GM10248 (cell line): Measurements from ENCODE around the gene SEMA3A.

Experiments used
- CTCF ChIA-PET: fragments of 300-600 bp; sonication (Branson Sonifier 250); formaldehyde crosslinking; extraction: SDS; loops from one replicate; lab custom pipeline; 2021; ENCODE audit warnings: antibody characterized with exemption; lab: Yijun Ruan, JAX
- POLR2A ChIA-PET: fragments of 350-650 bp; sonication (Branson Sonifier 250); formaldehyde crosslinking; extraction: SDS; loops from one replicate; lab custom pipeline; 2020; ENCODE audit warnings: antibody characterized with exemption; lab: Yijun Ruan, JAX
- DNase-seq: peaks from one replicate; pipeline ENCODE4 v3.0.0; 2012; ENCODE audit errors: extremely low spot score
- CTCF ChIP-seq: IDR thresholded peaks from 2 replicates; pipeline ENCODE4 v1.5.1; 2012; ENCODE audit warnings: mild to moderate bottlenecking, low read depth; ENCODE audit errors: extremely low read depth, missing control alignments, control extremely low read depth

Gene SEMA3A

GRCh38 chr7:83957333-83957732, 237.3 kb downstream of the SEMA3A start:
- DNase-seq = no peak
- POLR2A ChIA-PET = no interaction called here
- CTCF ChIA-PET = interaction anchor here (1.2 to 3.3 kb wide), 5 partner anchors 9 to 30 kb away, joined by 3 to 21 read pairs (median 3); no protein-coding TSS in a partner anchor

GRCh38 chr7:83956104-83956503, 238.5 kb downstream of the SEMA3A start:
- ChIA-PET POLR2A (no interaction called here), CTCF (interaction anchor here (1.2 to 3.3 kb wide), 6 partner anchors 8 to 1085 kb away, joined by 3 to 21 read pairs (median 4); no protein-coding TSS in a partner anchor)
- TF ChIP-seq CTCF = no peak
- DNase-seq = no peak

More at GRCh38 chr7:83957333-83957732, 237.3 kb downstream of the SEMA3A start:
- no peak for TF ChIP-seq CTCF

- ChIA-PET POLR2A (no interaction called here), CTCF (no interaction called here)
- DNase-seq = no peak
- TF ChIP-seq CTCF = no peak
Measured at GRCh38 chr7:83952236-83952635, 242.4 kb downstream of the SEMA3A start.

- ChIA-PET POLR2A (no interaction called here), CTCF (interaction anchor here (0.7 to 1.7 kb wide), 9 partner anchors 9 to 1067 kb away, joined by 3 to 11 read pairs (median 5); no protein-coding TSS in a partner anchor)
- TF ChIP-seq CTCF = peak; percentile 40
- peak; percentile 25 for DNase-seq
Measured at GRCh38 chr7:83947260-83947659, 247.3 kb downstream of the SEMA3A start.

GRCh38 chr7:83946801-83947200, 247.8 kb downstream of the SEMA3A start:
- CTCF ChIA-PET = interaction anchor here (1.3 to 1.7 kb wide), 3 partner anchors 9 to 13 kb away, joined by 6 to 11 read pairs (median 8); no protein-coding TSS in a partner anchor
- no peak for TF ChIP-seq CTCF
- POLR2A ChIA-PET = no interaction called here
- DNase-seq = no peak

GRCh38 chr7:83941300-83941699, 253.3 kb downstream of the SEMA3A start:
- DNase-seq = no peak
- ChIA-PET POLR2A (no interaction called here), CTCF (interaction anchor here (1.1 kb wide), 1 partner anchor 16 kb away, joined by 3 read pairs; no protein-coding TSS in a partner anchor)
- no peak for TF ChIP-seq CTCF
